CD4-positive, alpha-beta T cell treated with Interferon alpha-2 for 1 hour (primary cell): ENCODE data around the gene PRRT2.
"Not testable (repeated sequence)": the region's sequence is repeated elsewhere in the genome, so short reads cannot be mapped to it uniquely, and the experiment has no call there.

Experiments used
- DNase-seq, 2 donors: peaks; one replicate each; pipeline ENCODE4 v3.0.0-alpha.2; 2020 to 2022

PRRT2 gene

DNA sequence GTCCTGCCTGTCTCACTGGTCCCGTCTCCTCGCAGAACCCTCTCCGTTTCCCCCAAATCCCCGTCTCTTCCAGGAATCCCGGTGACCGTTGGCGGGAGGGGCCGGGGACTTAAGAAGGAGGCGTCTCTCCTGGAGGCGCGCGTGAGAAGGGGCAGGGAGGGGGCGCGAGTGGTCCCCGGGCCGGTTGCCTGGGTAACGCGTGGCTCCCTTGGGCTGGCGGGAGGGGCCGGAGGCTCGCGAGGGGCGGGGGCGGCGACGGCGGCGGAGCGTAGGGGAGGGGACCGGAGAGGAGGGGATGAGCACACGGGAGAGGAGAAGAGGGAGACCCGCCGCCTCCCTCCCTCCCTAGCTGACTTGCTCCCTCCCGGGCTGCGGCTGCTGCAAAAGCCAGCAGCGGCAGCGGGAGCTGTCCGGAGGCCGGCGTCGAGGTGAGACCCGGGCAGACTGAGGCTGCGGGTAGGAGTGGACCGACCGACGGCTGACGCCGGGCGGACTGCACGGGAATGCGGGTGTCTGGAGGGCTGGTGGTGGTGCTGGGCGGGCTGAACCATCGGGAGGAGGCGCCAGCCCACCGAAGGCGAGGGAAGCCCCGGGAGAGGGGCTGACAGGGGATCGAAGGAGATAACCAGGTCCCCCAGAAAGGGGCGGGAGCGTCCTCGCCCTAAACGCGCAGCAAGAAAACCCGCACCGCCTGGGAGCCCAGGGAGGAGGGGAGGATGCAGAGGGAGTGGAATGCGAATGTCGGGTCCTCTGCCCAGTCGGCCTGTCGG lies at the start of gene PRRT2:
Gene PRRT2 (plus strand): TSS at position 298 of the 770 bp plus-strand sequence. CDS start 862 bp downstream, outside the sequence.
- peak; percentile 36 to 70 for DNase-seq

- DNase-seq = no peak
Measured at GRCh38 chr16:29763326-29763725, 48.7 kb upstream of the PRRT2 start.

DNA sequence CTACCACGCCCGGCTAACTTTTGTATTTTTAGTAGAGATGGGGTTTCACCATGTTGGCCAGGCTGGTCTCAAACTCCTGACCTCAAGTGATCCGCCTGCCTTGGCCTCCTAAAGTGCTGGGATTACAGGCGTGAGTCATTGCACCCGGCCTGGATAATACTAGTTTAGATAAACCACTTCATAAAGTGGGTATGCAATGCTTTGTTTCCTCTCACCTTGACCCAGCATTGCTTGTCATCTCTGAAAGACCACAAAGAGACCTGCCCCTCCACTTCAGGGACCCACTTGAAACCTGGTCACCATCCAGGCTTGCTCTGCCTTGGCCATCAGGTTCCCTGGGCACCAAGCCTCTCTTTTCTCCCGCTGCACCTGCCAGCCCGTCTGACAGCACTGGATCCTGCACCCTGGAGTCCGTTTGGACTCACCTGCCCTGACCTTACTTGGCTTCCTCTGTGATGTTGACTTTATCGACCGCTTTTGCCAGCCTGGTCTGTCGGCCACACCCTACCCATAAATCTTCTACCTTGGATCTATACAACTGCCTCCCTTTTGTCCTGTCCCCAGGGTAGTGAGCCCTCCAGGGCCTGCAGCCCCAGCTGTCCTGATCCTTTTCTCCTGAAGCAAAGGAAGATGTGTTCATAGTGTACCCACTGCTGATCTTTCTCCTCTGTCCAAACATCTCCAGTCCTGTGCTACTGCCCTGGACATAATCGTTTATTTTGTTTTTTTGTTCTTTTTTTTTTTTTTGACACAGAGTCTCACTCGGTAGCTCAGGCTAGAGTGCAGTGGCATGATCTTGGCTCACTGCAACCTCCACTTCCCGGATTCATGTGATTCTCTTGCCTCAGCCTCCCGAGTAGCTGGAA lies 46.6 kb upstream of the PRRT2 start:
- no peak for DNase-seq

DNA sequence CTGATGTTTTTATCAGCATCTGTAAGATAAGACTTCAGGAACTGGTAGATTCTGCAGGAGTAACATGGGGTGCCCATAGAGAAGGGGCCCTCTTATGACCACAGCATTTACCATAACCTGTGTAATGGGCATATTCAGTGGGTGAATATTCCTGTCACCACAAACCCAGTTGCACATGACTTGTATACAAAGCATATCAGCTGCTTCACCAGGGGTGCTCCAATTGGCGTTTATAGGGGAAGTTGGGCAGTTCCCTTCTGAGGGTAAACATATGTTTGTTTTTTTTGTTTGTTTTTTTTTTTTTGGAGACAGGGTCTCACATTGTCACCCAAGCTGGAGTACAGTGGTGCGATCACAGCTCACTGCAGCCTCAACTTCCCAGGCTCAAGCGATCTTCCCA lies 45.4 kb upstream of the PRRT2 start:
- no peak for DNase-seq

GRCh38 chr16:29767062-29767461 lies 44.9 kb upstream of the PRRT2 start:
- no peak for DNase-seq

GRCh38 chr16:29769507-29769906 lies 42.5 kb upstream of the PRRT2 start:
- DNase-seq = no peak

DNA sequence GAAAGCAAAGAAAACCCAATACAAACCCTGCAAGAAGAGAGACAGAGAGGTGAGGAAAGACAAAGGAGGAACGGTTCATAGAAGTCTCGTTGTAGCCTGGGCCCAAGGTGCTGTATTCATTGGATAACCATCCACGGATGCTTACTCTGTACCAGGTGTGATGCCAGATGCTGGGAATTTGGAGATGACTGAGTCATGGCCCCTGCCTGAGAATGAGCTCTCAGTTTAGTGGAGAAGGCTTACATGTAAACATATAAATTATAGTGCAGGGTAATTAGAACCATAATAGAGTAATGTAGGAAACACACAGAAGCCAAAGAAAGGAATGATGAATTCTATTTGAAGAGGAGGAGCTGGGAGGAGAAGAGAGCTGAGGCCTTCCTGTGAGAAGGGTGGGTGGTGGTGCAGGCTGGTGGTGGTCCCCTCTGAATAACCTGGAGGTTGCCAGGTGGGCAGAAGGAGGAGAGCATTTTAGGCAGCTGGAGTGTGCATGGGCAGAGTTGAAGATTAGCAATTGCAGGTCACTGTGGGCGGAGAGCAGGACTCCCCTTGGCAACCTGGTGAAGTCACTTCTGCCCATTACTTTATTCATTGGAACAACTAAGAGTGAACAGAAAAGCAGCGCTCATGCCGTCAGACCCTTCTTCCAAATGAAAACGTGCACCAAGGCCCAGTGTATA lies 41.6 kb upstream of the PRRT2 start:
- no peak for DNase-seq

GRCh38 chr16:29772330-29772729 lies 39.7 kb upstream of the PRRT2 start:
- not testable (repeated sequence) for DNase-seq

GRCh38 chr16:29774730-29775129 lies 37.3 kb upstream of the PRRT2 start:
- DNase-seq = no peak

- no peak for DNase-seq
Measured at GRCh38 chr16:29775742-29776408, 36.1 kb upstream of the PRRT2 start.

GRCh38 chr16:29777576-29778350 lies 34.2 kb upstream of the PRRT2 start, which contains the start of gene ZG16:
TSS of gene ZG16 (plus strand) at chr16:29778256. CDS start at chr16:29779267, 1,011 bp downstream.
- DNase-seq = no peak

- DNase-seq = no peak
Measured at GRCh38 chr16:29779474-29779873, 32.5 kb upstream of the PRRT2 start.

DNA sequence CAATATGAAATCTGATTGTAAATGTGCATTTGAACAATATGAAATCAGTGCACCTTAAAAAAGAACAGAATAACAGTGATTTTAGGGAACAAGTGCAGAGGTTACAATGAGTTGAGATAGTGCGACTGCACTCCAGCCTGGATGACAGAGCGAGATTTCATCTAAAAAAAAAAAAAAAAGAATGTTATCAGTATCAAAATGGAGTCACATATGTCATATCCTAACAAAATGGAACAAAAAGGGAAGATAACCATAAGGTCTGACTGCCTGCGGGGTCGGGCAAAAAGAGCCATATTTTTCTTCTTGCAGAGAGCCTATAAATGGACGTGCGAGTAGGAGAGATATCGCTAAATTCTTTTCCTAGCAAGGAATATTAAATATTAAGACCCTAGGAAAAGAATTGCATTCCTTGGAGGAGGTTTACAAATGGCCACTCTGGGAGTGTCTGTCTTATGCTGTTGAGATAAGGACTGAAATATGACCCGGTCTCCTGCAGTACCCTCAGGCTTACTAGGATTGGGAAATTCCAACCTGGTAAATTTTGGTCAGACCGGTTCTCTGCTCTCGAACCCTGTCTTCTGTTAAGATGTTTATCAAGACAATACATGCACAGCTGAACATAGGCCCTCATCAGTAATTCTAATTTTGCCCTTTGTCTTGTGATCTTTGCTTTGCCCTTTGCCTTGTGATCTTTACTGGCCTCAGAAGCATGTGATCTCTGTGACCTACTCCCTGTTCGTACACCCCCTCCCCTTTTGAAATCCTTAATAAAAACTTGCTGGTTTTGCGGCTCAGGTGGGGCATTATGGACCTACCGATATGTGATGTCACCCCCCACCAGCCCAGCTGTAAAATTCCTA lies 28.7 kb upstream of the PRRT2 start:
- DNase-seq = not testable (repeated sequence)

- peak in 1 of 2 donors; percentile 17 for DNase-seq
Measured at GRCh38 chr16:29784157-29784556, 27.8 kb upstream of the PRRT2 start.

GRCh38 chr16:29784901-29785500 lies 27.0 kb upstream of the PRRT2 start:
- DNase-seq = peak; percentile 77 to 83

DNA sequence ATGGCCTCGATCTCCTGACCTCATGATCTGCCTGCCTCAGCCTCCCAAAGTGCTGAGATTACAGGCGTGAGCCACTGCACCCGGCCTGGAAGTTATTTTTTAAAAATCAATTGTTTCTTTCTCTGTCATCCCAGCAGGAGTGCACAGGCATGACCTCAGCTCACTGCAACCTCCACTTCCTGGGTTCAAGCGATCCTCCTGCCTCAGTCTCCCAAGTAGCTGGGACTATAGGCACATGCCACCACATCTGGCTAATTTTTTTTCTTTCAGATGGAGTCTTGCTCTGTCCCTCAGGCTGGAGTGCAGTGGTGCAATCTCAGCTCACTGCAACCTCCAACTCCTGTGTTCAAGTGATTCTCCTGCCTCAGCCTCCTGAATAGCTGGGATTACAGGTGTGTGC lies 24.8 kb upstream of the PRRT2 start:
- DNase-seq = not testable (repeated sequence)

GRCh38 chr16:29789775-29790182 lies 22.2 kb upstream of the PRRT2 start:
- DNase-seq = no peak

DNA sequence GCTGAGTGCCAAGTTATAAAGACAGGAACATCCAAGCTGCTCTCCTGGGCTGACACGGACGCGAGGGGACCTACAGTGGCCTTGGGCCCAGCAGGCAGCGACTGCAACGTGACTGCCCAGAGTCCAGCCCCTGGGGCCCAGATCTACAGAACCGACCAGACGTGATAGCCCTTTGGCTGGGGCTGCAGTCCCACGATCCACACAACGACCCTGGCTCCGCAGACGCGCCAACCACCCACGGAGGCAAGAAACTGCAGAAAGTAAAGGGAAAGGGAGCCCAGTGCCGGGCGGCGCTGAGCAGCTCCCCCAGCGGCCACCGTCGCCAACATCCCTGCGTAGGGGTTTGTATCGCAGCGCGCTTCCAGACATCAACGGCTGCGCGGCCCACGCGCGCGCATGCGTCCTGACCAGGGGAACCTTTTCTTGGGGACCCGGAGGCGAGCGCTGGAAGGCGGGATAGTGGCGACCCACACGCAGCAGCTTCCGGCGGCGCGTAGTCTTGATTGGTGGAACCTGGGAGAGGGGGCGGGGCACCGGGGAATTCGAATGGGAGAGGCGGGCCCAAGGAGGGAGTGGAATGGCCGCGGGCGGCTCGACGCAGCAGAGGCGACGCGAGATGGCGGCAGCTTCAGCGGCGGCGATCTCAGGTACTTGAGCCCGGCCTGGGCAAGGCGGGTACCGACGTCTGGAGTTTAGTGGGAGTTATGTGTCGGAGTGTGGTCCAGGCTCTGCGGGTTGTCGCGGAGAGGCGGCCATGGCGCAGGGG lies 21.6 kb upstream of the PRRT2 start, which contains the start of gene KIF22:
Gene KIF22 (plus strand): TSS at position 569 of the 766 bp plus-strand sequence. CDS start 9 bp downstream, at position 578.
- peak; percentile 100 for DNase-seq
